Activated CD8-positive, alpha-beta T cell treated with anti-CD3 and anti-CD28 coated beads, Interleukin-2, amount 10 ng/mL, durations not matched to agents 7 days and 5 days (primary cell): Measurements from ENCODE around the gene KIAA0232. TPM values are rescaled to one million over a fixed set of nuclear protein-coding genes. Genes with fewer than 3 reads are reported as not detected.

ENCODE experiments used
- ATAC-seq: fragments of 150-1000 bp; cut with Tn5 transposase; one replicate; pipeline ENCODE4 v1.10.0; 2021; ENCODE audit warnings: moderate library complexity
- CTCF ChIA-PET: fragments of 350-600 bp; sonication (Branson Sonifier 250); formaldehyde crosslinking; loops from one replicate; lab custom pipeline; 2021; ENCODE audit warnings: antibody characterized with exemption; lab: Charles Lee
- POLR2A ChIA-PET: fragments of 350-600 bp; sonication (Branson Sonifier 250); formaldehyde crosslinking; loops from one replicate; lab custom pipeline; 2021; ENCODE audit warnings: antibody characterized with exemption; lab: Charles Lee
- DNase-seq: peaks from one replicate; pipeline ENCODE4 v3.0.0-alpha.2; 2020
- H3K27ac Mint-ChIP-seq: one replicate; pipeline ENCODE4 v1.8.0; 2021; ENCODE audit warnings: mild to moderate bottlenecking, mixed read lengths
- H3K27me3 Mint-ChIP-seq: one replicate; pipeline ENCODE4 v1.8.0; 2021; ENCODE audit warnings: low read depth, mixed read lengths
- H3K36me3 Mint-ChIP-seq: one replicate; pipeline ENCODE4 v1.8.0; 2021; ENCODE audit warnings: low read depth, mixed read lengths
- H3K4me1 Mint-ChIP-seq: one replicate; pipeline ENCODE4 v1.8.0; 2021; ENCODE audit warnings: low read depth, mixed read lengths
- H3K4me3 Mint-ChIP-seq: one replicate; pipeline ENCODE4 v1.8.0; 2021; ENCODE audit warnings: mild to moderate bottlenecking, mixed read lengths
- H3K9me3 Mint-ChIP-seq: one replicate; pipeline ENCODE4 v1.8.0; 2022; ENCODE audit warnings: mixed read lengths; ENCODE audit not compliant: insufficient read depth
- total RNA-seq, 2 experiments: library from RNA; stranded (reverse); gene quantifications; one replicate each; pipeline ENCODE4 v1.2.3, GENCODE V29; 2021

The KIAA0232 gene
- total RNA-seq, 2 experiments from 2014 or later, result 18.4 to 19.5 TPM

DNA sequence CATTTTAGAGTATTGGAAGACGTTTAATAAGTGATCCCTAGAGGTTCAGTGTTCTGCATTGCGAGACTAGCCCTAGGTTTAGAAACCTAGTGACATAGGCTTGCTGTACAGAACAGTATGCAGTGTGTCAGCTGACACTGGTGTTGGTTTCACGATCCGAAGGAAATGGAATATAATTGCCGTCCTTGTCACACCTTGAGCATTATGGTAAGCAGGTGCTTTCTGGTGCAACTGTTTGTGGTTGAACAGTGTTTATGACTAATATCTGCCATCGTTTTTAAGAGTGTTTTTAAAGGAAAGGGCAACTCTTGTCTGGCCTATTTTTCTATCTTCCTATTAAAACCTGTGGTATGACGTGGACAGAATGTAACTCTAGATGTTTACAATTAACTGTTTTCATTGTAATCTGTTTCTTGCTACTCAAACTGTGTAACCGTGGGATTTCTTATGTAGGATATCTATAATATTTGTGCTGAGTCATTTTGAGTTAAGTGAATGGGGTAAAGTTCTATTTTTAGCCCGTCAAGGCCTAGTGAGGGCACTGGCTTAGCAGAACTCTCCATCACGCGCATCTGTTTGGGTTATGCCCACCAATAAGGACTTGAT, 73.3 kb downstream of the KIAA0232 start:
- Mint-ChIP-seq H3K4me1 (peaks cover 27% of the 10 kb centered on the region), H3K36me3 (peaks cover 46% of the 10 kb centered on the region)

DNA sequence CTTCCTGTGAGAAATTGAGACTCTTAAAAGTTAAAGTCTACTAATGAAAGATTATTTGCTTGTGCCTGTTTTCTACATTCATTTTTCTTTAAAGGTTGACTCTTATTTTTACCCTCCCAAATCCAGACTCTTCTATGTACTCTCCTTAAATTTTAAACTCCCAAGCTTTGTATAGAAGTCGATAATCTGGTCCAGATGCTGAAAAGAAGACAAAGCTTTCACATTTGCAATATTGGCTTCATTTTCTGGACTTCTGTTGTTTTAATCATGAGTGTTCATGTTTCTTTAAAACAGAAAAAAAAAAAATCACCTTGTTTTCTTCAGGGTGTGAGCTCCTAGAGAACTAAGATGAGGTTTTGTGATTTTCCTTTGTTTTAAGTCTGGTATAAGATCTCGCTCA, 73.9 kb downstream of the KIAA0232 start:
- POLR2A ChIA-PET, result interaction anchor here (0.6 to 1.8 kb wide), 2 partner anchors 23 to 73 kb away, joined by 4 to 7 read pairs; no protein-coding TSS in a partner anchor
- peaks cover 46% of the 10 kb centered on the region for H3K36me3 Mint-ChIP-seq
- DNase-seq (no peak), ATAC-seq (no peak)
- no peak overlapping the region for H3K27ac Mint-ChIP-seq
- peaks cover 27% of the 10 kb centered on the region for H3K4me1 Mint-ChIP-seq
- CTCF ChIA-PET, result interaction anchor here (1.6 to 1.8 kb wide), 2 partner anchors 11 to 30 kb away, joined by 5 to 7 read pairs; no protein-coding TSS in a partner anchor
- no peaks in the 10 kb centered on the region for H3K27me3 Mint-ChIP-seq
- H3K4me3 Mint-ChIP-seq, result no peak overlapping the region
- peaks cover 7% of the 10 kb centered on the region for H3K9me3 Mint-ChIP-seq

More for the DNA sequence above, 73.3 kb downstream of the KIAA0232 start:
- no peak overlapping the region for H3K4me3 Mint-ChIP-seq
- DNase-seq (no peak), ATAC-seq (peak; percentile 68)
- peaks cover 13% of the 10 kb centered on the region for H3K9me3 Mint-ChIP-seq
- CTCF ChIA-PET, result interaction anchor here (1.2 to 1.8 kb wide), 2 partner anchors 10 to 18 kb away, joined by 4 to 7 read pairs; no protein-coding TSS in a partner anchor
- POLR2A ChIA-PET, result no interaction called here
- peak overlapping the region; percentile 67 for H3K27ac Mint-ChIP-seq
- no peaks in the 10 kb centered on the region for H3K27me3 Mint-ChIP-seq

DNA sequence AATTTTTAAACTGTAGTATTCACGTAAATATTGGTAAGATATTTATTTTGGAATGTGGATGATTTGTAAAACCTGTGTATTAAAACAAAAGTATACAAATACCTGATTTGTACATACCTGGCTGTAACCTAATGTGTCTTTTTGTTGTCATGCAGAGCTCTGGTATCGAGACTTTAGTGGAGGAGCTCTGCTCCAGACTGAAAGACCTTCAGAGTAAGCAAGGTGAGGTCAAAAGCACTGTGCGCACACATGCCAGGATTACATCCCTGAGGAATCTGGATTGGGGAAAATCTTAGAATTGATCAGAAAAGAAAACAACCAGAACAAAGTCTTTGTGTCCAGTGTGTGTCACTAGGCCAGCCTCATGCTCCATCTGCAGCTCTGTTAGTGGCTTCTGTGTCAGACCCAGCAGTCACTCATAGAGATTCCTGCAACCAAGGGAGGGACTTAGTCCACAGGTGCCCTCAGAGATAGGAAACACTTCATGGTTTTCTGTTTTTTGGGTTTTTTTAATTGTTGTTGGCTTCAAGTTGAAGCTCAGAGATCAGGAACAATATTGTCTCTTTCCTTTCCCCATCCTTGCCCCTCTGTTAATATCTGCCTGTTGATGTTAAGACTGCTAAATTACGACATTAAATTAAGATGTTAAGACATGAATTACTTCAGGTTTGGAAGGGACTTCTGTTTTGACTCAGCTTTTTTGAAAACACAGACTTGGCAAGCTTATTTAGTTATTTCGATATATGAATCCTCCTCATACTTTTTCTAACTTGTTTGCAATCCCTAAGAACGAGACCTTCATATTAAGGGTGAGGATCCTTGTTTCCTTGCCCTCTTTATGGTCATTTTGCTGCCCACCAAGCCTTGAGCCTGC, 74.7 kb downstream of the KIAA0232 start:
- Mint-ChIP-seq H3K4me1 (peaks cover 27% of the 10 kb centered on the region), H3K9me3 (no peaks in the 10 kb centered on the region), H3K27ac (no peak overlapping the region), H3K36me3 (peaks cover 48% of the 10 kb centered on the region), H3K27me3 (no peaks in the 10 kb centered on the region), H3K4me3 (no peak overlapping the region)
- POLR2A ChIA-PET, result interaction anchor here (0.6 to 1.8 kb wide), 3 partner anchors 12 to 74 kb away, joined by 3 to 7 read pairs (median 4); no protein-coding TSS in a partner anchor
- no peak for DNase-seq
- no peak for ATAC-seq
- CTCF ChIA-PET, result interaction anchor here (0.9 to 1.8 kb wide), 4 partner anchors 12 to 137 kb away, joined by 4 to 7 read pairs (median 6); no protein-coding TSS in a partner anchor

DNA sequence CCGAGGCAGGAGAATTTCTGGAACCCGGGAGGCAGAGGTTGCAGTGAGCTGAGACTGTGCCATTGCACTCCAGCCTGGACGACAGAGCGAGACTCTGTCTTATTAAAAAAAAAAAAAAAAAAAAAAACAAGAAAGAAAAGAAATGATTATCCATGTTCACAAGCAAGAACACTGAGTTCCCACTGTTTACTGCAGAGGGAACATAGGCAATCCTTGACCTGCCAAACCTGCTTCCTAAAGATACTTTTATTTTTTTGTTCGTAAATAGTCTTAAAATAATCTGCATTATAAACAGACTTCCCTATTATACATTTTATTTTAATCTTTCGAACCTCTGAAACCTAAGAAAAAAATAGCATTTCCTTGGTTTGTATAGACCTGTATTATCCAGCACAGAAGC, 76.5 kb downstream of the KIAA0232 start:
- ChIA-PET POLR2A (no interaction called here), CTCF (no interaction called here)
- H3K27me3 Mint-ChIP-seq, result no peaks in the 10 kb centered on the region
- no peaks in the 10 kb centered on the region for H3K9me3 Mint-ChIP-seq
- no peak overlapping the region for H3K4me3 Mint-ChIP-seq
- no peak overlapping the region for H3K27ac Mint-ChIP-seq
- ATAC-seq, result no peak
- peaks cover 48% of the 10 kb centered on the region for H3K36me3 Mint-ChIP-seq
- DNase-seq, result no peak
- peaks cover 15% of the 10 kb centered on the region for H3K4me1 Mint-ChIP-seq

DNA sequence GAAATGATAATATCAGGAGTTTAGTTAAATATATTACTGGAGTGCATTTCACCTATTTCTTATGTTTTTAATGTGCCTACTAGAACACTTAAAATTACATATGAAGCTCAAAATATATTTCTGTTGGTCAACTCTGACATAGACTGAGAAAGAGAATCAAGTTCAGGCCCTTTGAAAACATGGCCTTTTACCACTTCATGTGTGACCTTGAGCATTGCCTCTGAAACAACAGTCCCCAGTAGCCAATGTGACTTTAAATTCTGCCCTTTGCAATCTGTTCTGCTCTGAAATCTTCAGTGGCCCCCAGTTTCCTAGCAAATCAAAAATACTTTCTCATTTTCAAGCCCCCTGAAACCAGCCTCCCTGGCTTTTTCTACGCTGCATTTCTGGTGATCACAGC, 77.0 kb downstream of the KIAA0232 start:
- H3K27me3 Mint-ChIP-seq, result no peaks in the 10 kb centered on the region
- no peaks in the 10 kb centered on the region for H3K9me3 Mint-ChIP-seq
- no peak for ATAC-seq
- no peak for DNase-seq
- ChIA-PET POLR2A (no interaction called here), CTCF (interaction anchor here (1.0 to 2.1 kb wide), 4 partner anchors 14 to 211 kb away, joined by 3 to 14 read pairs (median 4); no protein-coding TSS in a partner anchor)
- no peak overlapping the region for H3K27ac Mint-ChIP-seq
- peaks cover 48% of the 10 kb centered on the region for H3K36me3 Mint-ChIP-seq
- H3K4me1 Mint-ChIP-seq, result peaks cover 13% of the 10 kb centered on the region
- no peak overlapping the region for H3K4me3 Mint-ChIP-seq

DNA sequence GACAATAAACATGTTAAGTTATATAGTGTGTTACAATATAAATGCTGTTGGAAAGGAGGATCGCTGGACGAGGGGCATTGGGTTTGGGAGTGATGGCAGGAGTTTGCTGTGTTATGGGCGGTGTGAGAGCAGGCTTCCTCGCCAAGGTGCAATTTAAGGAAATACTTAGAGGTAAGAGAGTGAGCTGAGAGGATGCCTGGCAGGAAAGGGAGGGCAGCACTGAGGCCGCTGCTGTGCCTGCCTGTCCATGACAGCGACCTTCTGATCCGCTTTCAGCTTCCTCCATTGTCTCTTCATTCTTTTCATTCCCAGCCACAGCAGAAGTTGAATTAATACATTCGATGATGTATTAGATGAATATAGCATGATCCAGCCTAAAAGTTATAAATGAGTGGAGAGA, 85.9 kb downstream of the KIAA0232 start:
- POLR2A ChIA-PET, result interaction anchor here (0.6 kb wide), 1 partner anchor 198 kb away, joined by 3 read pairs; no protein-coding TSS in a partner anchor
- no peaks in the 10 kb centered on the region for H3K9me3 Mint-ChIP-seq
- H3K4me3 Mint-ChIP-seq, result no peak overlapping the region
- H3K27ac Mint-ChIP-seq, result no peak overlapping the region
- no peaks in the 10 kb centered on the region for H3K4me1 Mint-ChIP-seq
- no peaks in the 10 kb centered on the region for H3K27me3 Mint-ChIP-seq
- ATAC-seq (no peak), DNase-seq (no peak)
- peaks cover 22% of the 10 kb centered on the region for H3K36me3 Mint-ChIP-seq
- CTCF ChIA-PET, result interaction anchor here (1.2 kb wide), 1 partner anchor 175 kb away, joined by 3 read pairs; the partner anchor contains the start of gene TADA2B

DNA sequence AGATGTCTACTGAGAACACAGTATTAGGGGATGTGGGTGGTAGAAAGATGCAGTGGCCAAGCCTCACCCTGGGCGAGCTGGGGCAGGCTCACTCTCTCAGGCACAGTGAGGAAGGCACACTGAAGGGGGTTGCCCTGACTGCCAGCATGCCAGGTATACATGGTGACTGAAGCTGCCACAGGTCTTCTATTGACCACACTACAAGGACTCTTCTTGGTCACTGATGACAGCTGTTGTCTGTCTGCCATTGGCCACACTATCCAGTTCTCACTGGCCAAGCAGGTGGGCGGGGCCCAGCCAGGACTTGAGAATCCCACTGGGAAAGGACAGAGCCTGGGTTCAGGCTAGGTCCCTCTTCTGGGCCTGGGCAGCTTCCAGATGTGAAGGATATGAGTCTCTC, 87.4 kb downstream of the KIAA0232 start:
- peaks cover 16% of the 10 kb centered on the region for H3K36me3 Mint-ChIP-seq
- DNase-seq (no peak), ATAC-seq (no peak)
- H3K27me3 Mint-ChIP-seq, result no peaks in the 10 kb centered on the region
- peaks cover 2% of the 10 kb centered on the region for H3K4me1 Mint-ChIP-seq
- H3K9me3 Mint-ChIP-seq, result no peaks in the 10 kb centered on the region
- ChIA-PET POLR2A (no interaction called here), CTCF (no interaction called here)
- no peak overlapping the region for H3K4me3 Mint-ChIP-seq
- no peak overlapping the region for H3K27ac Mint-ChIP-seq

DNA sequence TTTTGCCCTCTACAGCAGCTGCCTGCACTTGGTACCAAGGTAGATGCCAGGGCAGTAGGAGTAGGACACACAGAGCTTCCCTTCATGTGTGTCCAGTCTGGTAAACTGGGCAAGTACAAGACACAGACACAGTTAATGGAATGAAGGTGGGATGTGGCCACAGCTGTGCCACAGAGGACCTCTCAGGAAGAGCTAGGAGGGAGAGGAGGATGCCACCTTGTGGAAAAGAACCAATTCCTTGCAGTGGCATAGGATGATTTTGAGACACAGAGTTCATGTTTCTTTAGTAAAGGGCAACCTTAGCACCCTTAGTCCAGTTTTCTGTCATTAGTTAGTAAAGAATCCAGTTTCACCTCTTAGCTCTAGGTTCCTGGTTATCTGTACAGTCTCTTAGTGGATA, 90.8 kb downstream of the KIAA0232 start:
- H3K27ac Mint-ChIP-seq, result no peak overlapping the region
- DNase-seq (no peak), ATAC-seq (no peak)
- no peaks in the 10 kb centered on the region for H3K27me3 Mint-ChIP-seq
- H3K36me3 Mint-ChIP-seq, result peaks cover 29% of the 10 kb centered on the region
- H3K4me3 Mint-ChIP-seq, result no peak overlapping the region
- ChIA-PET CTCF (interaction anchor here (0.7 to 6.6 kb wide), 67 partner anchors 9 to 623 kb away, joined by 3 to 202 read pairs (median 5); partner anchors contain the start of genes BLOC1S4, GRPEL1, KIAA0232 and MAN2B2), POLR2A (interaction anchor here (0.5 to 2.2 kb wide), 7 partner anchors 36 to 199 kb away, joined by 3 to 10 read pairs (median 5); partner anchors contain the start of gene TBC1D14)
- peaks cover 12% of the 10 kb centered on the region for H3K4me1 Mint-ChIP-seq
- H3K9me3 Mint-ChIP-seq, result no peaks in the 10 kb centered on the region

DNA sequence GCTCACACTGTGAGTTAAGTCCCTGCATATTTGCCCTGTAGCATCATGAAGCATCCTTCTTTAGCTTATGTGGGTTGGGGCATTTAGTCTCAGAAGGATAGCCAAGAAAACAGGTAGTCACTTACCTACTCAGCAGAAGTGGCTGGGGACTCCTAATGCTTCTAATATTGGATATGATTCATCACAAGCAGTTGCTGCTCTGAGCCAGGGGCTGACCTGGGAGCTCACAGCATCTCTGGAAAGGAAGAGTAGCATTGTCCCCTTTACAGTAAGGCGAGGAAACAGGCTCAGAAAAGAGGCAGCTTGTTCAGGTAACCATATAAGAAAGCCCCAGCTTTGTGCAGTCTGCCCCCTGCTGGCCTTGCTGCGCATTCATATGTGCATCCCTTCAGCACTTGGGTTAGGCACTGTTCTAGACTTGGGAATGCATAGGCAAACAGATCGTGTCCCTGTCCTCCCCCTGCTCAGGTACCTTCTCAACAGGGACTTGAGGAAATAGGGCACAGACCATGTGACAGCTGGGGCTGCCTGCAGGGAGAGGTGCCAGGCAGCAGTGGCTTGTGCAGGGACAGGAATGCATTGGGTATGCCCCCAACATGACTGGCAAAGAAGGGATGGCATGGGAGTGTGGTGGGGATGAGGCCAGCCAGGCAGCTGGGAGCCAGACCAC, 91.4 kb downstream of the KIAA0232 start:
- CTCF ChIA-PET, result interaction anchor here (0.7 to 6.6 kb wide), 67 partner anchors 9 to 623 kb away, joined by 3 to 202 read pairs (median 5); partner anchors contain the start of genes BLOC1S4, GRPEL1, KIAA0232 and MAN2B2
- Mint-ChIP-seq H3K4me3 (no peak overlapping the region), H3K4me1 (peaks cover 12% of the 10 kb centered on the region), H3K36me3 (peaks cover 35% of the 10 kb centered on the region), H3K27me3 (no peaks in the 10 kb centered on the region), H3K9me3 (no peaks in the 10 kb centered on the region), H3K27ac (no peak overlapping the region)
- POLR2A ChIA-PET, result interaction anchor here (0.5 to 2.2 kb wide), 6 partner anchors 19 to 199 kb away, joined by 3 to 10 read pairs (median 6); partner anchors contain the start of gene TBC1D14
- ATAC-seq (peak; percentile 85), DNase-seq (peak; percentile 85)

DNA sequence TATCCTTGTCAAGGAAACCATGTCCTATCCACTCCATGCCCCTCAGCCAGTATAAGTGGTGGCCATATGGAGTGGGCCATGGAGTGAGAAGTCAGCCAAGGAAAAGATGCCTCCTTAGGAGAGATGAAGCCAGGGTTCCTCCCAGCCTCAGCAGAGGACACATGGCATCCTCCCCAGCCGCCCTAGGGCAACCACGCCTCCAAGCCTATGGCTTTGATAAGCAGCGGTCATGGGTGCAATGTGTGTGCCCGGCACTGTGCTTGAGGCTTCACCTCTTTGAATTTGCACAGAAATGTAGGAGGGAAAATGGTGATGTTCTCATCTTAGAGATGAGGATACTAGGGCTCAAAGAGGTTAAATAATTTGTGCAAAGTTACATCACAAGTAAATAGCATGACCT, 92.5 kb downstream of the KIAA0232 start:
- CTCF ChIA-PET, result interaction anchor here (0.9 to 6.6 kb wide), 13 partner anchors 8 to 180 kb away, joined by 3 to 202 read pairs (median 14); partner anchors contain the start of gene BLOC1S4
- no peak overlapping the region for H3K27ac Mint-ChIP-seq
- H3K36me3 Mint-ChIP-seq, result peaks cover 40% of the 10 kb centered on the region
- H3K4me1 Mint-ChIP-seq, result peaks cover 12% of the 10 kb centered on the region
- no peak overlapping the region for H3K4me3 Mint-ChIP-seq
- POLR2A ChIA-PET, result interaction anchor here (1.0 kb wide), 1 partner anchor 18 kb away, joined by 3 read pairs; no protein-coding TSS in a partner anchor
- no peak for ATAC-seq
- DNase-seq, result no peak
- H3K27me3 Mint-ChIP-seq, result no peaks in the 10 kb centered on the region
- no peaks in the 10 kb centered on the region for H3K9me3 Mint-ChIP-seq

DNA sequence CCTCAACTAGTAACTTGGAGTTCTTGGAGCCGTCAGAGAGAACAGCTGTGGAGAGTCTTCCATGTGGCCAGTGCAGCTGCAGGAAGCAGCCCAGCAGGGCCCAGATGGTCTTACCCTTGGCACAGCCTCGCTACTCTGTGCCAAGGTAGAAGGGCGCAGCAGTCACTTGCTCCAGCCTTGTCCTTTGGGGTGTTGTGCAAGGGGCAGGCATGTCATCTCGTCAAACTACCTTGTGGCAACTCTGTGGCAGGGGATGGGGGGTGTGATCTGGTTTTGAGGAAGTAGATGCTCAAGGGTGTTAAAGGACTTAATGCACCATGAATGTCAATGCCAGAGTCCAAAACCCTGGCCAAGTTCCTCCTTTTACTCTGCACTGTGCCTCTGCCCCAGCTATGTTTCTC, 92.9 kb downstream of the KIAA0232 start:
- no peaks in the 10 kb centered on the region for H3K27me3 Mint-ChIP-seq
- no peak overlapping the region for H3K27ac Mint-ChIP-seq
- H3K9me3 Mint-ChIP-seq, result no peaks in the 10 kb centered on the region
- DNase-seq (no peak), ATAC-seq (no peak)
- CTCF ChIA-PET, result interaction anchor here (0.9 to 6.6 kb wide), 4 partner anchors 15 to 157 kb away, joined by 3 to 202 read pairs (median 4); partner anchors contain the start of gene BLOC1S4
- POLR2A ChIA-PET, result no interaction called here
- H3K4me3 Mint-ChIP-seq, result no peak overlapping the region
- peaks cover 12% of the 10 kb centered on the region for H3K4me1 Mint-ChIP-seq
- peaks cover 40% of the 10 kb centered on the region for H3K36me3 Mint-ChIP-seq
